ENCODE results near the gene NOTCH3. TPM values are rescaled to one million over a fixed set of nuclear protein-coding genes. Genes with fewer than 3 reads are reported as not detected.

Gene NOTCH3
- total RNA-seq, 1 experiment from 2014 or later, result 164 TPM

GRCh38 chr19:15115080-15115479 is 85.7 kb downstream of the NOTCH3 start:
- no peak overlapping the region for H3K27ac ChIP-seq (ENCODE audit: insufficient read length, low read depth, low read length)
- WGBS (ENCODE audit: extremely low coverage, insufficient read length, low lambda C conversion rate), result no CpG with 5 or more reads among the region's 13 CpGs

More at GRCh38 chr19:15115080-15115479, 85.7 kb downstream of the NOTCH3 start:
- peak overlapping the region in 1 of 3 experiments; percentile 58; a peak in 1 of 7 replicates for H3K27ac Mint-ChIP-seq
- no peaks in the 10 kb centered on the region for H3K79me1 ChIP-seq (ENCODE audit: insufficient read depth, low read depth, low read length, poor library complexity, severe bottlenecking)
- H3K23ac ChIP-seq (ENCODE audit: insufficient read length, low read depth, low read length), result no peak overlapping the region
- H4K8ac ChIP-seq (replicated peaks; ENCODE audit: insufficient read length, low read depth, low read length), result no peak overlapping the region
- H2BK5ac ChIP-seq (ENCODE audit: insufficient read length, low read length), result no peak overlapping the region
- H3K4me1 ChIP-seq (ENCODE audit: insufficient read depth, low read length), result no peaks in the 10 kb centered on the region
- H2BK120ac ChIP-seq (ENCODE audit: low read depth, low read length, poor library complexity, severe bottlenecking), result no peak overlapping the region
- no peak overlapping the region for H3K4ac ChIP-seq (ENCODE audit: low read depth, low read length)
- H4K5ac ChIP-seq (ENCODE audit: insufficient read length, low read depth, low read length), result no peak overlapping the region
- no peak overlapping the region for H2AFZ ChIP-seq (ENCODE audit: low read length)
- H2BK20ac ChIP-seq (ENCODE audit: low read depth, low read length, poor library complexity, severe bottlenecking), result no peak overlapping the region
- no peaks in the 10 kb centered on the region; the same call in 1 of the 2 replicates for H3K27me3 Mint-ChIP-seq (ENCODE audit: low read depth)
- no peak overlapping the region for H3K4me2 ChIP-seq (ENCODE audit: insufficient read depth, insufficient read length, low read length)
- no peak overlapping the region for H3T11ph ChIP-seq (ENCODE audit: low read length)
- no peaks in the 10 kb centered on the region; a peak in 1 of 5 replicates for H3K9me3 Mint-ChIP-seq
- H3K27me3 ChIP-seq (ENCODE audit: insufficient read depth, low read length), result no peaks in the 10 kb centered on the region
- no peak overlapping the region for H3K4me3 Mint-ChIP-seq
- H3K56ac ChIP-seq (ENCODE audit: insufficient read length, low read depth, low read length), result no peak overlapping the region
- no peak for TF ChIP-seq CTCF (conservative IDR thresholded peaks at IDR 0.05)
- no peak overlapping the region for H2BK12ac ChIP-seq (ENCODE audit: insufficient read length, low read depth, low read length)
- peaks cover 47 to 93% (median 81%) of the 10 kb centered on the region in 3 experiments; a peak in 6 of 7 replicates for H3K36me3 Mint-ChIP-seq (ENCODE audit: insufficient read depth in 1 of 3, low read depth in 3 of 3)
- H2BK15ac ChIP-seq (ENCODE audit: low read depth, low read length), result no peak overlapping the region
- no peaks in the 10 kb centered on the region for H3K23me2 ChIP-seq (ENCODE audit: insufficient read length, low read depth, low read length, poor library complexity, severe bottlenecking)
- H3K79me2 ChIP-seq (ENCODE audit: insufficient read depth, low read length), result no peaks in the 10 kb centered on the region
- H4K20me1 ChIP-seq (ENCODE audit: control insufficient read depth, insufficient read depth, insufficient read length), result no peaks in the 10 kb centered on the region
- H3K18ac ChIP-seq (ENCODE audit: insufficient read length, low read depth, low read length), result no peak overlapping the region
- H3K9ac ChIP-seq (ENCODE audit: extremely low read depth, insufficient read length, low read length), result no peak overlapping the region
- H3K9me3 ChIP-seq (ENCODE audit: control insufficient read depth, low read depth, low read length), result no peaks in the 10 kb centered on the region
- no peak overlapping the region for H3K14ac ChIP-seq (ENCODE audit: insufficient read depth, low read length)
- no peak overlapping the region for H2AK5ac ChIP-seq (ENCODE audit: insufficient read length, low read length)
- DNase-seq, result no peak
- no peaks in the 10 kb centered on the region for H3K4me1 Mint-ChIP-seq
- H4K91ac ChIP-seq (ENCODE audit: insufficient read length, low read depth, low read length), result no peak overlapping the region

All from H9 (cell line).